Loucy (cell line): ENCODE results near the gene SLC6A12.

Experiments used
- CTCF ChIP-seq: fragments of 200-600 bp; sonication (generic); conservative IDR thresholded peaks from 2 replicates; pipeline ENCODE4 v1.5.1; 2014; ENCODE audit warnings: mild to moderate bottlenecking, antibody characterized with exemption, low read length
- EZH2phosphoT487 ChIP-seq: fragments of 200-600 bp; IDR thresholded peaks from 2 replicates; pipeline ENCODE4 v1.6.1; 2018; ENCODE audit warnings: antibody characterized with exemption, mild to moderate bottlenecking, moderate library complexity, borderline replicate concordance

- TF ChIP-seq CTCF, result no peak
- no peak for TF ChIP-seq EZH2phosphoT487
Observed at GRCh38 chr12:234891-235415, 21.0 kb upstream of the SLC6A12 start.
